PC-3 (cell line): ENCODE results near the gene FOXK1. TPM values are rescaled to one million over a fixed set of nuclear protein-coding genes. Genes with fewer than 3 reads are reported as not detected.

ENCODE experiments used
- ATAC-seq: fragments of 200-7000 bp; cut with Tn5 transposase; 2 replicates; pipeline ENCODE4 v1.9.1; 2020; ENCODE audit warnings: mild to moderate bottlenecking, moderate library complexity
- BruUV-seq: library from RNA; stranded (reverse); fragments of 400-500 nt; replicated peaks from 2 replicates; lab custom pipeline; 2021; lab: Mats Ljungman, UMichigan
- CTCF ChIA-PET: fragments of 300-600 bp; sonication (Branson Sonifier 250); formaldehyde crosslinking; loops from one replicate; lab custom pipeline; 2022; ENCODE audit warnings: antibody characterized with exemption; lab: Charles Lee
- POLR2A ChIA-PET: fragments of 300-600 bp; sonication (Branson Sonifier 250); formaldehyde crosslinking; loops from one replicate; lab custom pipeline; 2022; ENCODE audit warnings: antibody characterized with exemption; ENCODE audit not compliant: unreplicated experiment; lab: Charles Lee
- DNase-seq: peaks from one replicate; pipeline ENCODE4 v3.0.0-alpha.2; 2015
- H2AFZ ChIP-seq: fragments of 300-600 bp; sonication (generic); 2 replicates; pipeline ENCODE4 v1.6.0; 2016; ENCODE audit warnings: antibody characterized with exemption, low read length
- H3F3A ChIP-seq: fragments of 300-600 bp; sonication (generic); one replicate; pipeline ENCODE4 v1.6.0; 2017; ENCODE audit warnings: antibody characterized with exemption, low read length, control low read depth, mild to moderate bottlenecking; ENCODE audit not compliant: unreplicated experiment
- H3K27ac ChIP-seq: fragments of 300-600 bp; sonication (generic); 2 replicates; pipeline ENCODE4 v1.5.1; 2016; ENCODE audit warnings: mild to moderate bottlenecking, low read length
- H3K27me3 ChIP-seq: fragments of 300-600 bp; sonication (generic); 2 replicates; pipeline ENCODE4 v1.6.1; 2016; ENCODE audit warnings: low read length, mixed read lengths
- H3K36me3 ChIP-seq: fragments of 300-600 bp; sonication (generic); 2 replicates; pipeline ENCODE4 v1.6.1; 2016; ENCODE audit warnings: low read depth, mixed run types, low read length, mixed read lengths
- H3K4me1 ChIP-seq: fragments of 300-600 bp; sonication (generic); 2 replicates; pipeline ENCODE4 v1.5.1; 2016; ENCODE audit warnings: low read length; ENCODE audit not compliant: insufficient read depth
- H3K4me2 ChIP-seq: fragments of 300-600 bp; sonication (generic); 2 replicates; pipeline ENCODE4 v1.6.0; 2016; ENCODE audit warnings: low read length
- H3K4me3 ChIP-seq: fragments of 300-600 bp; sonication (generic); 2 replicates; pipeline ENCODE4 v1.5.1; 2016; ENCODE audit warnings: mild to moderate bottlenecking, low read length, mixed read lengths
- H3K79me2 ChIP-seq: fragments of 300-600 bp; sonication (generic); 2 replicates; pipeline ENCODE4 v1.6.1; 2017; ENCODE audit warnings: low read length, mixed read lengths
- H3K9ac ChIP-seq: fragments of 300-600 bp; sonication (generic); 2 replicates; pipeline ENCODE4 v1.6.0; 2016; ENCODE audit warnings: mild to moderate bottlenecking, low read length
- H3K9me2 ChIP-seq: fragments of 300-600 bp; sonication (generic); replicated peaks from 2 replicates; pipeline ENCODE4 v1.6.1; 2016; ENCODE audit warnings: mixed run types, low read length, mixed read lengths
- H3K9me3 ChIP-seq: fragments of 300-600 bp; sonication (generic); 2 replicates; pipeline ENCODE4 v1.6.1; 2016; ENCODE audit warnings: low read length, mixed read lengths
- H4K20me1 ChIP-seq: fragments of 300-600 bp; sonication (generic); 2 replicates; pipeline ENCODE4 v1.6.1; 2016; ENCODE audit warnings: low read length, mixed read lengths
- CTCF ChIP-seq: fragments of 300-600 bp; sonication (generic); conservative IDR thresholded peaks from 2 replicates; pipeline ENCODE4 v1.5.1; 2017; ENCODE audit warnings: antibody characterized with exemption, low read depth, mild to moderate bottlenecking, low read length
- EZH2 ChIP-seq: fragments of 300-600 bp; sonication (generic); IDR thresholded peaks from one replicate; pipeline ENCODE4 v1.6.1; 2017; ENCODE audit warnings: antibody characterized with exemption, mild to moderate bottlenecking, low read length; ENCODE audit not compliant: unreplicated experiment
- EZH2phosphoT487 ChIP-seq: fragments of 300-600 bp; sonication (generic); IDR thresholded peaks from 2 replicates; pipeline ENCODE4 v1.6.1; 2018; ENCODE audit warnings: mild to moderate bottlenecking, antibody characterized with exemption, low read length, borderline replicate concordance
- intact Hi-C: fragments of 100-400 bp; cut with micrococcal nuclease; formaldehyde crosslinking; loops from 2 replicates; pipeline ENCODE4 v1.9.0; 2023
- total RNA-seq: library from RNA; depleted of rRNA; stranded (reverse); fragments of >200 nt; gene quantifications from 2 replicates; pipeline ENCODE4 v1.2.3, GENCODE V29; 2014

FOXK1 gene
- total RNA-seq, 1 experiment from 2014 or later: 13.2 TPM

- POLR2A ChIA-PET: no interaction called here
- DNase-seq (no peak), ATAC-seq (no peak)
- Histone ChIP-seq H3K4me1 (no peaks in the 10 kb centered on the region), H3K9ac (no peak overlapping the region), H2AFZ (no peak overlapping the region), H3K79me2 (no peaks in the 10 kb centered on the region), H3K4me3 (no peak overlapping the region), H3K27ac (no peak overlapping the region), H4K20me1 (no peaks in the 10 kb centered on the region), H3K9me3 (no peaks in the 10 kb centered on the region), H3K27me3 (no peaks in the 10 kb centered on the region), H3K36me3 (peaks cover 4% of the 10 kb centered on the region; the same call in 1 of the 2 replicates), H3K9me2 (no peaks in the 10 kb centered on the region), H3F3A (no peaks in the 10 kb centered on the region), H3K4me2 (no peak overlapping the region)
- TF ChIP-seq EZH2phosphoT487: no peak
- no peak for TF ChIP-seq CTCF
- no peak for TF ChIP-seq EZH2
- intact Hi-C loops: no loop called here
- no TSS peak for BruUV-seq
- CTCF ChIA-PET: no interaction called here
Measured at GRCh38 chr7:4789194-4790077, 107.3 kb downstream of the FOXK1 start.

GRCh38 chr7:4790078-4790465 lies 108.0 kb downstream of the FOXK1 start:
- no peaks in the 10 kb centered on the region for H4K20me1 ChIP-seq
- H3K4me2 ChIP-seq: no peak overlapping the region
- BruUV-seq: no TSS peak
- H3K9me2 ChIP-seq: no peaks in the 10 kb centered on the region
- no peak overlapping the region for H3K4me3 ChIP-seq
- DNase-seq (no peak), ATAC-seq (no peak)
- intact Hi-C loops: no loop called here
- H3K4me1 ChIP-seq: no peaks in the 10 kb centered on the region
- H3K9me3 ChIP-seq: no peaks in the 10 kb centered on the region
- peaks cover 4% of the 10 kb centered on the region; the same call in 1 of the 2 replicates for H3K36me3 ChIP-seq
- no peak overlapping the region for H2AFZ ChIP-seq
- no peaks in the 10 kb centered on the region for H3K27me3 ChIP-seq
- no peaks in the 10 kb centered on the region for H3K79me2 ChIP-seq
- H3K9ac ChIP-seq: no peak overlapping the region
- ChIA-PET POLR2A (no interaction called here), CTCF (no interaction called here)
- no peak overlapping the region for H3K27ac ChIP-seq
- no peaks in the 10 kb centered on the region for H3F3A ChIP-seq
- TF ChIP-seq EZH2 (no peak), CTCF (no peak), EZH2phosphoT487 (no peak)

- BruUV-seq: no TSS peak
- H3K9ac ChIP-seq: no peak overlapping the region
- H3K4me1 ChIP-seq: no peaks in the 10 kb centered on the region
- CTCF ChIA-PET: no interaction called here
- POLR2A ChIA-PET: no interaction called here
- H3K4me2 ChIP-seq: no peak overlapping the region
- H3K4me3 ChIP-seq: no peak overlapping the region
- DNase-seq (no peak), ATAC-seq (no peak)
- intact Hi-C loops: no loop called here
- no peak overlapping the region for H2AFZ ChIP-seq
- no peaks in the 10 kb centered on the region for H3K9me2 ChIP-seq
- no peaks in the 10 kb centered on the region for H3K9me3 ChIP-seq
- TF ChIP-seq CTCF (no peak), EZH2phosphoT487 (no peak), EZH2 (no peak)
- no peaks in the 10 kb centered on the region for H3K79me2 ChIP-seq
- H3K36me3 ChIP-seq: peaks cover 4% of the 10 kb centered on the region; the same call in 1 of the 2 replicates
- H3F3A ChIP-seq: no peaks in the 10 kb centered on the region
- H4K20me1 ChIP-seq: no peaks in the 10 kb centered on the region
- no peaks in the 10 kb centered on the region for H3K27me3 ChIP-seq
- H3K27ac ChIP-seq: no peak overlapping the region
Measured at GRCh38 chr7:4790516-4790991, 108.5 kb downstream of the FOXK1 start.
